Stomach (tissue), 9 donors: ENCODE results near the gene PAH. TPM values are rescaled to one million over a fixed set of nuclear protein-coding genes. Genes with fewer than 3 reads are reported as not detected.

Experiments
- DNase-seq, 2 donors: peaks; one replicate each; pipeline versions ENCODE4 v3.0.0 to v3.0.0-alpha.2; 2013 to 2019
- H3K27ac ChIP-seq, 5 donors: fragments of 200-600 bp in 4 of 5; sonication (generic) in 4 of 5; one replicate each; pipeline ENCODE4 v1.5.1; 2013 to 2019; ENCODE audit warnings: mild to moderate bottlenecking in 1 of 5, moderate library complexity in 1 of 5
- H3K27me3 ChIP-seq, 3 donors: fragments of 200-600 bp; sonication (generic); one replicate each; pipeline ENCODE4 v1.5.1; 2017 to 2019; ENCODE audit warnings: mixed run types in 1 of 3
- H3K36me3 ChIP-seq, 4 donors: fragments of 200-600 bp; sonication (generic); 1 replicate in 3 of 4; 2 replicates in 1 of 4; pipeline ENCODE4 v1.5.1; 2016 to 2019
- H3K4me1 ChIP-seq, 4 donors: fragments of 200-600 bp; sonication (generic); one replicate each; pipeline ENCODE4 v1.5.1; 2016 to 2019
- H3K4me3 ChIP-seq, 4 donors: fragments of 200-600 bp; sonication (generic) in 3 of 4; one replicate each; pipeline ENCODE4 v1.5.1; 2016 to 2019; ENCODE audit warnings: mild to moderate bottlenecking in 1 of 4
- H3K9me3 ChIP-seq, 4 donors: fragments of 200-600 bp; sonication (generic); one replicate each; pipeline ENCODE4 v1.5.1; 2016 to 2019
- CTCF ChIP-seq, 7 experiments: fragments of 450-650 bp in 4 of 7; fragments of 200-600 bp in 3 of 7; sonication (generic) in 3 of 7; IDR thresholded peaks; one replicate each; pipeline ENCODE4 v1.5.1; 2016 to 2019; ENCODE audit warnings: antibody characterized with exemption in 7 of 7, control low read depth in 2 of 7, mild to moderate bottlenecking in 1 of 7
- EP300 ChIP-seq: sonication (generic); formaldehyde crosslinking; IDR thresholded peaks from one replicate; pipeline ENCODE4 v1.6.1; 2017; ENCODE audit warnings: antibody characterized with exemption
- POLR2A ChIP-seq, 4 donors: fragments of 450-650 bp; IDR thresholded peaks; one replicate each; pipeline ENCODE4 v1.6.1; 2016; ENCODE audit warnings: antibody characterized with exemption in 4 of 4, control low read depth in 2 of 4, mild to moderate bottlenecking in 1 of 4, moderate library complexity in 1 of 4
- POLR2AphosphoS5 ChIP-seq, 3 donors: sonication (generic); formaldehyde crosslinking; IDR thresholded peaks; one replicate each; pipeline ENCODE4 v1.6.1; 2016; ENCODE audit warnings: antibody characterized with exemption in 3 of 3
- WGBS, 5 donors: extraction: QIAGEN DNeasy Blood & Tissue Kit in 3 of 5; methylation state at CpG; one replicate each; pipeline versions ENCODE4 v1.1.5 to v1.1.7; 2013 to 2018; 5-methylcytosine and 5-hydroxymethylcytosine counted together
- intact Hi-C: fragments of 100-400 bp; cut with DNase I; formaldehyde crosslinking; loops from one replicate; pipeline ENCODE4 v1.15.1; 2023; ENCODE audit warnings: low total_unique reads
- polyA plus RNA-seq, 3 donors: library from polyadenylated mRNA; stranded (reverse); fragments of 200-250 nt; gene quantifications; one replicate each; pipeline ENCODE4 v1.2.3, GENCODE V29; 2013
- total RNA-seq, 5 donors: library from RNA; depleted of rRNA; stranded (reverse); fragments of >200 nt; gene quantifications; one replicate each; pipeline versions ENCODE4 v1.1.0 to v1.2.3, GENCODE V29; 2014 to 2016
- donor health status: healthy with polysubstance abuse.
- donor health status: Bipolar disorder and iron deficiency.
- donor health status: healthy.

The PAH gene
- total and polyA plus RNA-seq, 8 donors = 0.08 to 1.1 TPM; not detected in 6

GRCh38 chr12:102821149-102821548 is 95.9 kb downstream of the PAH start:
- Histone ChIP-seq H3K9me3 (no peaks in the 10 kb centered on the region), H3K4me3 (no peak overlapping the region), H3K4me1 (peaks cover 0 to 7% (median 0%) of the 10 kb centered on the region in 4 donors), H3K27ac (no peak overlapping the region), H3K36me3 (no peaks in the 10 kb centered on the region), H3K27me3 (peaks cover 4 to 52% (median 12%) of the 10 kb centered on the region in 3 donors)
- 63 to 76% (median 73%) methylated on average over 5 of the region's 5 CpGs for WGBS, 5 donors
- no peak for DNase-seq
- TF ChIP-seq EP300 = no peak
- TF ChIP-seq CTCF (IDR thresholded peaks at IDR 0.05) = no peak
- TF ChIP-seq POLR2A (IDR thresholded peaks at IDR 0.05) = no peak
- no peak for TF ChIP-seq POLR2AphosphoS5 (IDR thresholded peaks at IDR 0.05)
- intact Hi-C loops = no loop called here

- DNase-seq = peak in 1 of 2 donors; percentile 48
- intact Hi-C loops = no loop called here
- Histone ChIP-seq H3K27ac (no peak overlapping the region), H3K27me3 (peaks cover 0 to 15% (median 0%) of the 10 kb centered on the region in 3 donors), H3K4me1 (no peaks in the 10 kb centered on the region), H3K36me3 (no peaks in the 10 kb centered on the region), H3K9me3 (no peaks in the 10 kb centered on the region), H3K4me3 (no peak overlapping the region)
- peak in 4 of 7 experiments; percentile 23 to 41 (median 37) for TF ChIP-seq CTCF (IDR thresholded peaks at IDR 0.05)
- TF ChIP-seq EP300 = no peak
- WGBS, 5 donors = 8 to 17% (median 14%) methylated on average over 5 of the region's 5 CpGs
These were observed 100.1 kb downstream of the PAH start for GRCh38 chr12:102816816-102817434.

GRCh38 chr12:102814691-102815367 is 102.2 kb downstream of the PAH start:
- TF ChIP-seq POLR2AphosphoS5 (IDR thresholded peaks at IDR 0.05) (peak; percentile 16 to 47 (median 39)), EP300 (no peak)
- intact Hi-C loops = no loop called here

GRCh38 chr12:102812344-102812743 is 104.7 kb downstream of the PAH start:
- H3K4me3 ChIP-seq = no peak overlapping the region
- intact Hi-C loops = no loop called here
- no peaks in the 10 kb centered on the region for H3K9me3 ChIP-seq
- peaks cover 0 to 4% (median 0%) of the 10 kb centered on the region in 3 donors for H3K27me3 ChIP-seq
- no peak overlapping the region for H3K27ac ChIP-seq
- H3K36me3 ChIP-seq = no peaks in the 10 kb centered on the region
- WGBS, 5 donors = 29 to 37% (median 35%) methylated on average over 8 of the region's 8 CpGs
- DNase-seq = no peak
- H3K4me1 ChIP-seq = no peaks in the 10 kb centered on the region
- no peak for TF ChIP-seq POLR2A (IDR thresholded peaks at IDR 0.05)
- TF ChIP-seq CTCF (IDR thresholded peaks at IDR 0.05) = no peak
- no peak for TF ChIP-seq POLR2AphosphoS5 (IDR thresholded peaks at IDR 0.05)
- TF ChIP-seq EP300 = no peak

More at GRCh38 chr12:102814691-102815367, 102.2 kb downstream of the PAH start:
- H3K27me3 ChIP-seq = peaks cover 0 to 10% (median 0%) of the 10 kb centered on the region in 3 donors
- H3K36me3 ChIP-seq = no peaks in the 10 kb centered on the region
- DNase-seq = no peak
- no peaks in the 10 kb centered on the region for H3K9me3 ChIP-seq
- no peak overlapping the region for H3K4me3 ChIP-seq
- WGBS, 5 donors = 60 to 75% (median 69%) methylated on average over 2 of the region's 2 CpGs
- H3K27ac ChIP-seq = no peak overlapping the region
- H3K4me1 ChIP-seq = no peaks in the 10 kb centered on the region
